Thoracic aorta (tissue), 2 donors: ENCODE results near the gene ITGA2. TPM values are rescaled to one million over a fixed set of nuclear protein-coding genes. Genes with fewer than 3 reads are reported as not detected.

Source experiments
- ATAC-seq: fragments of 150-250 bp; one replicate; pipeline ENCODE4 v1.8.0; 2017; ENCODE audit warnings: low read depth; ENCODE audit not compliant: insufficient number of reproducible peaks, low FRiP score
- DNase-seq: peaks from one replicate; pipeline ENCODE4 v3.0.0-alpha.2; 2020; ENCODE audit warnings: low spot score
- H3K27ac ChIP-seq, 2 donors: fragments of 200-600 bp; sonication (generic); 1 replicate in 1 of 2; 2 replicates in 1 of 2; pipeline ENCODE4 v1.5.1; 2016; ENCODE audit warnings: mild to moderate bottlenecking in 2 of 2, moderate library complexity in 2 of 2
- H3K27me3 ChIP-seq: fragments of 200-600 bp; sonication (generic); replicated peaks from 2 replicates; pipeline ENCODE4 v1.6.0; 2016; ENCODE audit warnings: mild to moderate bottlenecking; ENCODE audit not compliant: insufficient read depth
- H3K36me3 ChIP-seq: fragments of 200-600 bp; sonication (generic); one replicate; pipeline ENCODE4 v1.5.1; 2016
- H3K4me1 ChIP-seq, 2 donors: fragments of 200-600 bp; sonication (generic); 1 replicate in 1 of 2; 2 replicates in 1 of 2; pipeline versions ENCODE4 v1.5.1 to v1.6.0; 2016; ENCODE audit warnings: low read depth in 2 of 2, mild to moderate bottlenecking in 1 of 2; ENCODE audit not compliant: control insufficient read depth in 1 of 2
- H3K4me3 ChIP-seq: fragments of 200-600 bp; sonication (generic); 2 replicates; pipeline ENCODE4 v1.5.1; 2016; ENCODE audit warnings: mild to moderate bottlenecking
- H3K9me3 ChIP-seq: fragments of 200-600 bp; sonication (generic); 2 replicates; pipeline ENCODE4 v1.5.1; 2016
- CTCF ChIP-seq: fragments of 200-600 bp; sonication (generic); IDR thresholded peaks from one replicate; pipeline ENCODE4 v1.5.1; 2019; ENCODE audit warnings: antibody characterized with exemption
- total RNA-seq, 2 donors: library from RNA; depleted of rRNA; stranded (reverse); fragments of >200 nt; gene quantifications; one replicate each; pipeline versions ENCODE4 v1.1.0 to v1.2.3, GENCODE V29; 2016

ITGA2 gene
- total RNA-seq, 2 donors from 2014 or later, result 4.9 to 7.2 TPM

- Histone ChIP-seq H3K4me3 (no peak overlapping the region), H3K36me3 (no peaks in the 10 kb centered on the region), H3K27ac (no peak overlapping the region), H3K9me3 (no peaks in the 10 kb centered on the region), H3K27me3 (no peaks in the 10 kb centered on the region), H3K4me1 (no peaks in the 10 kb centered on the region)
- DNase-seq (no peak), ATAC-seq (no peak)
- TF ChIP-seq CTCF, result no peak
Observed at GRCh38 chr5:53063176-53063575, 74.0 kb downstream of the ITGA2 start.

GRCh38 chr5:53063791-53064190 lies 74.6 kb downstream of the ITGA2 start:
- no peaks in the 10 kb centered on the region for H3K4me1 ChIP-seq
- ATAC-seq, result no peak
- DNase-seq, result no peak
- H3K27ac ChIP-seq, result no peak overlapping the region
- H3K27me3 ChIP-seq, result no peaks in the 10 kb centered on the region
- no peak for TF ChIP-seq CTCF
- no peak overlapping the region for H3K4me3 ChIP-seq
- no peaks in the 10 kb centered on the region for H3K9me3 ChIP-seq
- H3K36me3 ChIP-seq, result no peaks in the 10 kb centered on the region

DNA sequence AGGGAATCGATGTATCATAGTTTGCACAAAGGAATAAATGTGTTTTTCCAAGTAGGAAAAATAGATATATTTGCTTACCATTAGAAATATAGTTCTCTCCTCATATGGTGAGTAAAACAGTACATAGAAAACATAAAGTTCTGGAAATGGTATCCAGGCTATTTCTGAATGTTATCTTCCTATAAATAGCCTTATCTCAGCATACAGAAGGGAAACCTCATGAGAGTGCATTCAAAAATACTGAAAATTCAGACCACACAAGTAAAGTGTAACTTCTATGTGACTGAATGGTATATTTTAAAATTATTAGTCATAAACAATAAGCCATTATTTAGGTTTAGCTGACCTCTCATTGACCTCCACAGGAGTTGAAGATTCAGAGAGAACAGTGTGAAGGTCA lies 76.9 kb downstream of the ITGA2 start:
- Histone ChIP-seq H3K4me3 (no peak overlapping the region), H3K27ac (no peak overlapping the region), H3K4me1 (no peaks in the 10 kb centered on the region), H3K9me3 (no peaks in the 10 kb centered on the region), H3K27me3 (no peaks in the 10 kb centered on the region), H3K36me3 (no peaks in the 10 kb centered on the region)
- ATAC-seq (no peak), DNase-seq (no peak)
- no peak for TF ChIP-seq CTCF

DNA sequence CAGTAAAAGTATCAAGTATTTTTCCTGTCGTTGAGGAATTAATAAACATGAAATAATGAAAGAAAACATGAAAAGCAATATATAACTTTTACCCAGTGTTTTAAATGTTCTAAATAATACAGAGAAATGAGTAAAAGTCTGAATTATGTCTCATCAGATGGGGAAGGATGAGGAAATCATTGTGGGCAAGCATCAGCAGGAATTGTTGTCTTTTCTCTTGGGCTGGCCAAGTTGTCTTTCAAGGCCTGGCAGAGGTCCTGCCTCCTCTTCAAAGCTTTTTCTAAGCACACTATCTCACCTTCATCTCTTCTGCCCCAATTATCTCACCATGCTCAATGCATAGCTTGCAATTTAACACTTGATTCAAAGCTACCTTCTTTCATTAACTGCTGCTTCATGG lies 78.5 kb downstream of the ITGA2 start:
- Histone ChIP-seq H3K27me3 (no peaks in the 10 kb centered on the region), H3K36me3 (no peaks in the 10 kb centered on the region), H3K4me1 (no peaks in the 10 kb centered on the region), H3K4me3 (no peak overlapping the region), H3K9me3 (no peaks in the 10 kb centered on the region), H3K27ac (no peak overlapping the region)
- no peak for TF ChIP-seq CTCF
- DNase-seq, result no peak
- ATAC-seq, result no peak

DNA sequence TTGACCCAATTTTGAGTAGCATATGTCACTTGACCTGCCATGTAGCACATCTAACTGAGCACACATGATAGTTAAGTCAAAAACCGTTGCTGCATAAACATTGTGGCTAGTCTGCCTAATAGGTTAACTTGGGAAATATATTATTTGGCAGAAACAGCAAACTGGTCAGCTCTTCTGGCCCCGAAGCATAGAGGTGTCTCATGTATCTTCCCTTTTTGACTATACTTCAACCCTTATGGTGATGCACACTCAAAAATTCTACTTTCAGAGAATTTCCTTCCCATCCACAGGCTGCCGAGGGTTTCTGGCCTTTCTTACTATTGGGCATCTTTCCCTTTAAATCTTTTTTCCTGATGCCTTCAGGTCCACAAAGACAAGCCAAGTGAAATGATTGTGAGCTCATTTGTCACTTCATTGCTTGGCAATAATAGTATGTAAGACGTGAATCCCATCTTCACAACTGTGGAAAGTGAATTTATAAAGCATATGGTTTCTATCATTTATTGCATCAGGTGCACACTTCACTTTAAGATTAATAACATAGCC lies 79.2 kb downstream of the ITGA2 start:
- no peak for TF ChIP-seq CTCF
- no peak for ATAC-seq
- Histone ChIP-seq H3K4me1 (no peaks in the 10 kb centered on the region), H3K4me3 (no peak overlapping the region), H3K36me3 (no peaks in the 10 kb centered on the region), H3K27ac (no peak overlapping the region), H3K27me3 (no peaks in the 10 kb centered on the region), H3K9me3 (no peaks in the 10 kb centered on the region)
- no peak for DNase-seq
